HG02981 (cell line): Measurements from ENCODE around the gene TAF5L.
"Not testable (repeated sequence)": the region's sequence is repeated elsewhere in the genome, so short reads cannot be mapped to it uniquely, and the experiment has no call there.

Experiments used
- ATAC-seq: cut with Tn5 transposase; IDR thresholded peaks from one replicate; pipeline ENCODE4 v1.9.1; 2021; ENCODE audit warnings: mild to moderate bottlenecking, moderate library complexity; ENCODE audit not compliant: unreplicated experiment

Gene TAF5L

DNA sequence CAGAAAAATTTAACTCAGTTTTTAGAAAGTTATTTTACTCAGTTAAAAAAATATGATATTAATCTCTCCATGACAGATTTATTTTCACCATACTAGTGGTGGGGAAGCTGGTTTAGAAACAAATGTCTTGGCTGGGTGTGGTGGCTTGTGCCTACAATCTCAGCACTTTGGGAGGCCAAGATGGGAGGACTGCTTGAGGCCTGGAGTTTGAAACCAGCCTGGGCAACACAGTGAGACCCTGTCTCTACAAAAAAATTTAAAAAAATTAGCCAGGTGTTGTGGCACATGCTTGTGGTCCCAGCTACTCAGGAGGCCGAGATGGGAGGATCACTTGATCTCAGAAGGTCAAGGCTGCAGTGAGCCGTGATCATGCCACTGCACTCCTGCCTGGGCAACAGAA is 17.3 kb downstream of the TAF5L start:
- ATAC-seq = no peak

DNA sequence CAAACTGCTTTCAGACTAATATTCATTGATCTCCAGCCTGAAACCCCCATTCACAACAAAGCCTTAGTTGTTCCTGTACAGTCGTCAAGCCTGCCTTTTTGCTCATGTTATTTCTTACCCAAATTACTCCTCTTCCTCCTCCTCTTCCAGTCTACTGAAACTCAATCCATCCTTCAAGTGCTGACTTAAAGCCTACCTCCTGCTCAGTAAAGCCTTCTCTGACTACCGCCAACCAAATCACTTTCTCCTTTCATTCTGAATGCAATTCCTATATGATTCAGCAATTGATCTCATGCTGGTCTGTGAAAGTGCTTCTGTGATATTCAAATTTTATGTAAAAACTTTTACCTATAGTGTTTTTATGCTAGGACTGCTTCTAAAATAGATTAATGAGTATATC is 18.6 kb downstream of the TAF5L start:
- no peak for ATAC-seq

GRCh38 chr1:229603371-229604005 is 22.4 kb downstream of the TAF5L start:
- ATAC-seq = no peak

DNA sequence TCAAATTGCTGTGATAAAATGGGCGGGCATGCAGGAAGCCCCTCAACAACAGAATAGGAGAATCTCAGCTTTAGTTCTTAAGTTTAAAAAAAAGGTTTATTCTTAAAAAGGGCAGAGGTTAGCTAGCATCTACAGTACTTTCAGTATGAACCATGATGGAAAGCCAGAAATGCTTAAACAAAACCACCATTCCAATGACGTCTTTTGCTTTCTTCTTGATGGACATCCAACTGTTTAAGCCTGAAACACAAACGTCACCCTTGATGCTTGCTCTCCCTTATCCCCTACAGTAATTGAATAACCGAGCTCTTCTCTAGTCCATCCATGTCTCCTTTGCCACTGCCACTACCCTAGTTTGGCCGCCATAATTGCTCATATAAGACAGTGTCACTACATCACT is 25.7 kb downstream of the TAF5L start:
- ATAC-seq = no peak

DNA sequence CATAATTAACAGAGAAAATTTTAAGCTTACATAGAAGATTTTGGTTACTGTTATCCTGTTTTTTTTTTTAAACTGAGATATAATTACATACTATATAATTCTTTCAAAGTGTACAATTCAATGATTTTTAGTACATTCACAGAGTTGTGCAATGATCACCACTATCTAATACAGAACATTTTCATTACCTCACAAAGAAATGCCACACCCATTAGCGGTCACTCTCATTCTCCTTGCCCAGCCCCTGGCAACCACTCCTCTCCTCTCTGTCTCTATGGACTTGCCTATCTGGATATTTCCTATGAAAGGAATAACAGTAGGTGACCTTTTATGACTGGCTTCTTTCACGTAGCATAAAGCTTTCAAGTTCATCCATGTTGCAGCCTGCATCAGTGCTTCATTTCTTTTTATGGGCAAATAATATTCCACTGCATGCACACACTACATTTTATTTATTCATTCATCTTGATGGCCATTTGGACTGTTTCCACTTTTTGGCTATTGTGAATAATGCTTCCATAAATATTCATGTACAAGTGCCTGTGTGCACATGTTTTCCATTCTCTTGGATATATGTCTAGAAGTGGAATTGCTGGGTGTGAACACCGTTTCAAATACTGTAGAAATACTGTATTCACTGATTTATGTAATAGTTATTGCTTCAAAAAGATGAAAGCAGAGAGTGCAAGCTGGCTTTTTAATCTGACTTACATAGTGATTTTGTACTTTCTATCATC is 26.5 kb downstream of the TAF5L start:
- no peak for ATAC-seq

DNA sequence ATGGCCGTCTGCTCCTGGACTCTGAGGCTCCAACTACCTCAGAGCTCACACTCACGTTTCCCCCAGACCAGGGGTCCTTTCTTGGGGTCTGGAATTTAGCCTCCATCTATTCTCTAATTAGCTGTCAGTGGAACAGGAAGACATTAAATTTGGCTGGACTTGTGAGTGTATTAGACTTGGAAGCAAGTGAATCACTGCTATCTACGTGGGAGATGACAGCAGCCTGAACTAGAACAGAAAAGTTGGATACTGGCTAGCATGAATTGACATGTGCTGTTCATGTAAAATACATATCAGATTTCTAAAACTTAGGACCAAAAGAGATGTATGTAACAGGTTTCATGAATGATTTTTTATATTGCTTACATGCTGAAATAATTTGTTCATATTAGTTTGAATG is 28.0 kb downstream of the TAF5L start:
- no peak for ATAC-seq

DNA sequence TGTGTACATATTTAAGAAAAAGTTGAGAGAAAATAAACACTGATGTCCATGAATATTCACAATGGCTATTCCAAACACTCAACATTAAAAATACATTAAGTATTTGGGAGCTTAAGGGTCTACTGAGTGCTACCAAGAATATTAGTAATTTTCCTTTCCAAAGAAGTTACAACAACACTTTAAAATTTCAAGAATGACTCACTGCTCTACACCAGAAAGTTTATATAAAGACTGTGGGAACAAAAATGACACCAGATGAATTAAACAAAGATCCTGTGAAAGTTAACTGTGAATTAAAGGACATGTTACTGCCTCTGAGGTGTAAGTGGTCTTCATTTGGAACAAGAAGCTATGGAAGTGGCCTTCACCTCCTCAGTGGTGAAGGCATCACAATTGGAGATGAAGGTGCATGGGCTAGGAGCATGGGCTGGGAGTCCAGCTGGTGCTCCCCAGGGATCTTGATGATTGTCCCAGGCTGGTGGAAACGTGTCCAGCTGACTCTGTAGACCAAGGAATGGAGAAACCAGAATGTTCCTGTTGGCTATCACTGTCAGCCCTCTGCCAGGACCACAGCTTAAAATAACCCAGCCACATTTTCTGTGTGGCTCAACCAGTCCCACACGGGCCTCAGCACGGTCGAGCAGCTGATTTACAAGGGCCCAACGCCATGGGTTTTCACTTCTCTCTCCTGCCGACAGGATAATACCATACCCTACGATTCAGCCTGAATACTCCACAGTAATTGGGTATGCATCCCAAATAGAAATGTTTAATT is 28.8 kb downstream of the TAF5L start:
- ATAC-seq = no peak

- not testable (repeated sequence) for ATAC-seq
Measured at GRCh38 chr1:229595876-229596275, 30.0 kb downstream of the TAF5L start.

GRCh38 chr1:229594227-229595008 is 31.5 kb downstream of the TAF5L start:
- ATAC-seq = no peak

GRCh38 chr1:229593800-229594199 is 32.1 kb downstream of the TAF5L start:
- ATAC-seq = no peak

DNA sequence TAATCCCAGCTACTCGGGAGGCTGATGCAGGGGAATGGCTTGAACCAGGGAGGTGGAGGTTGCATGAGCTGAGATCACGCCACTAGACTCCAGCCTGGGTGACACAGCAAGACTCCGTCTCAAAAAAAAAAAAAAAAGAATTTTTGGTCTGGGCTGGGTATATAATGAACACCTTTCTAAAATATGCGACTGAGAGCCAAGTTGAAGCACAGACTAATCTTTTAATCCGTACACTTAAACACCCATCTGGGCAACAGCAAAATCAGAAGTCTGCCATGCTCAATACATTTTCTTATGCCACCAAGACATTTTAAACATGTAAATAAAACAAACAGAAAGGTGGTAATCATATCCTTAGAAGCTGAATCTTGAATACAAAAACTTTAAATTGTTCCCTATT is 35.8 kb downstream of the TAF5L start:
- no peak for ATAC-seq

DNA sequence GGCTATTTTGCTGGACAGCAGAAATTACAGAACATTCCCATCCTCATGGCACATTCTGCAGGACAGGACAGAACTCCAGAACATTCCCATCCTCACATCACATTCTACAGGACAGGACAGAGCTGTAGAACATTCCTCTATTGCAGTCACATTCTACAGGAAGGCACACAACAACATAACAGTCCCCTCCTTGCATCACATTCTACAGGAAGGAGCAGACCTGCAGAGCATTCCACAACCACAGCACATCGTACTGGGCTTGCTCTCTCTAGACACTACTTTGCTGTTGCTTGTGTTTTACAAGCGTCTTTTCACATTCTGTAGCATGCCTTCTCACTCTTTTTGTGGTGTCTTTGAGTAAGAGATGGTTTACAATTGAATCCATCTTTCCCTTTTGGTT is 40.6 kb downstream of the TAF5L start:
- ATAC-seq = no peak

DNA sequence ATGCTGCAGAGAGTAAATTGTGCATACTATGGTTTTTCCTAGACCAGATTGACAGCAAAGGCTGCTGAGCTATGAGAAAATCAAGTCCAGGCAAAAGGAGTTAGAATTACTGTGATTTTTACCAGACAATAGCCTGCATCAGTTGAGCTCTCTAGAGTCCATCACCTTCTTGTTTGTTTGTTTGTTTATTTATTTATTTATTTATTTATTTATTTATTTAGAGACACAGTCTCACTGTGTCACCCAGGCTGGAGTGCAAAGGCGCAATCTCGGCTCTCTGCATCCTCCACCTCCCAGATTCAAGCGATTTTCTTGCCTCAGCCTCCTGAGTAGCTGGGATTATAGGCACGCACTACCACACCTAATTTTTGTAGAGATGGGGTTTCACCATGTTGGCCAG is 43.2 kb downstream of the TAF5L start:
- no peak for ATAC-seq

DNA sequence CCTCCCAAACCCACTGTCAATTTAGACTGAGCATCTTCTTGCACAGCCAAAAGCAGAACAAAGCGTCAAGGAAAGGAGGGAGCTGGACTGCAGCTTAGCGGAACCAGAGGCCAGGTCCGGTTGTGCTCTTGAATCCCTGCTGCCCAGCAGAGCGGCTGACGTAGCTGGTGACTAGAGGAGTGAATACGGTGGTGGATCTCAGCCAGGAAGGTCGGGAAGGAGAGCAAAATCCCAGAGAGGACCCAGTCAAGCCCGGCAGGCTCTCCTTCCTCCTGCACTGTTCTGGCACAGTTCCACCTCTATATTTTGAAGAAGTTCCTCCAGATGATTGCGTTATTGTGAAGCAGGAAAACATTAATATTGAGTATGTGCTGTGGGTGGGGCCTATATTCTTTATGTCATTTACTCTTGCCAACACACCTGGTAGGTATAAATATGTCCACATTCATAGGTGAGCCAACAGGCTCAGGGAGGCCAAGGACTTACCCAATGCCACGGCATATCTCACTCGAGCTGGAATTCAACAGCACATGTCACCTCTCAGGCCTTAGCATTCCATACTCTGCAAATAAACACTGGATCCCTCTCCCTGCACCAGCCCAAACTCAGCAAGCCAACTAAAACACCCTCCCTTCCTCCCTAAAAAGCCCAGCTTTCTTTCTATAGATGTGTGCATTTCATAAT is 43.8 kb downstream of the TAF5L start:
- ATAC-seq = no peak

GRCh38 chr1:229581485-229581884 is 44.4 kb downstream of the TAF5L start:
- ATAC-seq = no peak

DNA sequence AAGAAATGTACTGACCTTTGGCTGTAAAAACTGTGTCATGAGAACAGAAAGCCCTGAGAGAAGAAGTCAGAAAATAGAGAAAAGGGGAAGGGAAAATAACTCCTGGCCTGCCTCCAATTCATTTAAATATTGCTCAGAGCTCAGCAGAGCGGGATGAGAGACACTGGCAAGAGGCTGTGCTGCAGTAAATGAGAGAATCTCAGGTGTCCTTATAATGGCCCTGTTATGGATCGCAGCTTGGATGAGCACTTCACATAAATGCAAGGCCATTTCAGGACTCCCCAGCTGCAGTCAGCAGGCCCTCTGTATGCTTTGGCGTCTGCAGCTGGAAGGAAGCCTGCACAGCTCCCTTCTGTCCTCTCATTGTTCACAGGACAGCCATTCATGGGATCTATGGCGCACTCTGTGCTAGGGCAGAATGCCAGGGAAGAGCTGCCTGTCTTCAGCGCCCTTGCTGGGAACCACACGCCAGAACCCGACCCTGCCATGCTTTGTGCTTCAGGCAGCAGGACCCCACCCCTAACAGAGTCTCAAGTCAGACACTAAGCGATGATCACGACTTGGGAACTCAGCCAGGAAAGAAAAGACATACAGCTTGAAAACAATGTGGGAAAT is 46.8 kb downstream of the TAF5L start:
- ATAC-seq = peak; percentile 67

DNA sequence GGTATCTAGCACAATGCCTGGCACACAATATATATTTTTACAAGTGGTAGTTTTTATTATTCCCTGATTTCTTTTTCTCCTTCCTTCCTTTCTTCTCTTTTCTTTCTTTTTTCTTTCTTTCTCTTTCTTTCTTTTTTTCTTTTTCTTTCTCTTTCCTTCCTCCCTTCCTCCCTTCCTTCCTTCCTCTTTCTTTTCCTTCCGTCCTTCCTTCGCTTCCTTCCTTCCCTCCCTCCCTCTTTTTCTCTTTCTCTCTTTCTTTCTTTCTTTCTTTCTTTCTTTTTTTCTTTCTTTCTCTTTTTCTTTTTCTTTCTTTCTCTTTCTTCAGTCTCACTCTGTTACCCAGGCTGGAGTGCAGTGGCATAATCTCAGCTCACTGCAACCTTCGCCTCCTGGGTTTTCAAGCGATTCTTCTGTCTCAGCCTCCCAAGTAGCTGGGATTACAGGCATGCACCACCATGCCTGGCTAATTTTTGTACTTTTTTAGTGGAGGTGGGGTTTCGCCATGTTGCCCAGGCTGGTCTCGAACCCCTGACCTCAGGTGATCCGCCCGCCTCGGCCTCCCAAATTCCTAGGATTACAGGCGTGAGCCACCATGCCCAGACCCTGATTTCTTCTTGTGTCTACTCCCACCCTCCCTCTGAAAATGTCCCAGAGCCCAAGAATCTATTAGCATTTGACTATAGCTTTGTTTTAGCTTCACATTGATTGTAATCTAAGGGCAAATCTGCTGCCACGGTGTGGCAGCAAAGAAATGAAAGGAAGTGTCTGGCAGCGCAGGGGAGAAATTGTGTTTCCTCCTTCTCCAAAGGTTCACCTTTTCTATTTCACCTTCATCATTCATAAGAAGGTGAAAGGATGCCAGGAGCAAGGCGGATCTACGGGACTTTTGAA is 47.5 kb downstream of the TAF5L start:
- ATAC-seq = peak; percentile 27

GRCh38 chr1:229574679-229575442 is 51.1 kb downstream of the TAF5L start:
- no peak for ATAC-seq
